Endothelial cell of umbilical vein (primary cell): ENCODE results near the gene SRPK2.

ENCODE experiments used
- POLR2A ChIP-seq: IDR thresholded peaks from 2 replicates; pipeline ENCODE4 v1.6.1; 2012; ENCODE audit warnings: low read depth, mild to moderate bottlenecking, control low read depth, low read length
- TF ChIP-seq, protein P1 (sequence below), 2 donors: IDR thresholded peaks; 1 replicate in 1 of 2; 2 replicates in 1 of 2; pipeline ENCODE4 v1.5.1; 2011; ENCODE audit warnings: low read length in 2 of 2, mild to moderate bottlenecking in 2 of 2, moderate library complexity in 2 of 2, control low read depth in 1 of 2, inconsistent platforms in 1 of 2, low read depth in 1 of 2; ENCODE audit not compliant: insufficient read depth in 1 of 2; ENCODE audit errors: extremely low read depth in 1 of 2

- TF ChIP-seq, protein P1, sequence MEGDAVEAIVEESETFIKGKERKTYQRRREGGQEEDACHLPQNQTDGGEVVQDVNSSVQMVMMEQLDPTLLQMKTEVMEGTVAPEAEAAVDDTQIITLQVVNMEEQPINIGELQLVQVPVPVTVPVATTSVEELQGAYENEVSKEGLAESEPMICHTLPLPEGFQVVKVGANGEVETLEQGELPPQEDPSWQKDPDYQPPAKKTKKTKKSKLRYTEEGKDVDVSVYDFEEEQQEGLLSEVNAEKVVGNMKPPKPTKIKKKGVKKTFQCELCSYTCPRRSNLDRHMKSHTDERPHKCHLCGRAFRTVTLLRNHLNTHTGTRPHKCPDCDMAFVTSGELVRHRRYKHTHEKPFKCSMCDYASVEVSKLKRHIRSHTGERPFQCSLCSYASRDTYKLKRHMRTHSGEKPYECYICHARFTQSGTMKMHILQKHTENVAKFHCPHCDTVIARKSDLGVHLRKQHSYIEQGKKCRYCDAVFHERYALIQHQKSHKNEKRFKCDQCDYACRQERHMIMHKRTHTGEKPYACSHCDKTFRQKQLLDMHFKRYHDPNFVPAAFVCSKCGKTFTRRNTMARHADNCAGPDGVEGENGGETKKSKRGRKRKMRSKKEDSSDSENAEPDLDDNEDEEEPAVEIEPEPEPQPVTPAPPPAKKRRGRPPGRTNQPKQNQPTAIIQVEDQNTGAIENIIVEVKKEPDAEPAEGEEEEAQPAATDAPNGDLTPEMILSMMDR (IDR thresholded peaks at IDR 0.05; ENCODE audit: extremely low read depth in 1 of 2, insufficient read depth in 1 of 2, low read depth in 1 of 2, low read length in 2 of 2) = no peak
- TF ChIP-seq POLR2A = no peak
Observed at GRCh38 chr7:105250239-105250638, 138.5 kb downstream of the SRPK2 start.
